ENCODE results near the gene NDUFS3.
"Not testable (repeated sequence)": the region's sequence is repeated elsewhere in the genome, so short reads cannot be mapped to it uniquely, and the experiment has no call there.

Gene NDUFS3

DNA sequence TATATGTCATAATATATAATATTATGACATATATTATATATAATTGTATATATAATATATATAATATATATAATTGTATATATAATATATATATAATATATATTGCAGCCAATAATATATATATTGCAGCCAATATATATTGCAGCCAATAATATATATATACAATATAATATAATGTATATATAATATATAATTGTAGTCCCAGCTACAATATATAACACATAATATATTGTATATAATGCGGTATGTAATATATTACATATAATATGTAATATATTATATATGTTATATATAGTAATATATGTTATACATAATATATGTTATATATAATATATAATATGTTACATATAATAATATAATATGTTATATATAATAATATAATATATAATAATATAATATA, 20.2 kb upstream of the NDUFS3 start:
- no peaks in the 10 kb centered on the region for H3K4me1 ChIP-seq (ENCODE audit: control insufficient read depth, insufficient read depth, low read length, poor library complexity, severe bottlenecking)
- H3K27me3 ChIP-seq (replicated peaks; ENCODE audit: control insufficient read depth, insufficient read depth, low read length, poor library complexity, severe bottlenecking), result no peaks in the 10 kb centered on the region
- no peak for DNase-seq
- no peaks in the 10 kb centered on the region for H3K36me3 ChIP-seq (ENCODE audit: control insufficient read depth, insufficient read depth, low read length)
- no peak overlapping the region for H3K27ac ChIP-seq (ENCODE audit: insufficient read depth, low read length, poor library complexity, severe bottlenecking)
- H3K4me3 ChIP-seq (ENCODE audit: insufficient read depth, low read depth, low read length, poor library complexity, severe bottlenecking), result no peak overlapping the region
- no peaks in the 10 kb centered on the region for H3K9me3 ChIP-seq (ENCODE audit: control insufficient read depth, low read length)

DNA sequence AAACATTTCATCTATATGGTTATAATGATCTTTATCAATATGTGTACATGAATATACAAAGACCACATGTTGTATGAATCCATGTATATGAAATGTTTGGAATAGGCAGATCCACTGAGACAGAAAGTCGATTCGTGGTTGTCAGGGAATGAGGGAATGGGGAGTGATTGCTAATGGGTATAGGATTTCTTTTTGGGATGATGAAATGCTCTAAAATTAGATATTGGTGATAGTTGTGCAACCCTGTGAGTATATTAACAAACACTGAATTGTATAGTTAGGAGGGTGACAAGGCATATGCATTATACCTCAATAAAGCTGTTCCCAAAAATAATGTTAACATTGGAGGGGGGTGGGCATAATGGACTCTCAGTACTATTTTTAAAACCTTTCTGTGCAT, 18.4 kb upstream of the NDUFS3 start:
- Histone ChIP-seq H3K27me3 (replicated peaks; ENCODE audit: control insufficient read depth, insufficient read depth, low read length, poor library complexity, severe bottlenecking) (no peaks in the 10 kb centered on the region), H3K4me3 (ENCODE audit: insufficient read depth, low read depth, low read length, poor library complexity, severe bottlenecking) (no peak overlapping the region), H3K4me1 (ENCODE audit: control insufficient read depth, insufficient read depth, low read length, poor library complexity, severe bottlenecking) (peaks cover 6% of the 10 kb centered on the region), H3K27ac (ENCODE audit: insufficient read depth, low read length, poor library complexity, severe bottlenecking) (no peak overlapping the region), H3K36me3 (ENCODE audit: control insufficient read depth, insufficient read depth, low read length) (no peaks in the 10 kb centered on the region), H3K9me3 (ENCODE audit: control insufficient read depth, low read length) (no peaks in the 10 kb centered on the region)
- no peak for DNase-seq

DNA sequence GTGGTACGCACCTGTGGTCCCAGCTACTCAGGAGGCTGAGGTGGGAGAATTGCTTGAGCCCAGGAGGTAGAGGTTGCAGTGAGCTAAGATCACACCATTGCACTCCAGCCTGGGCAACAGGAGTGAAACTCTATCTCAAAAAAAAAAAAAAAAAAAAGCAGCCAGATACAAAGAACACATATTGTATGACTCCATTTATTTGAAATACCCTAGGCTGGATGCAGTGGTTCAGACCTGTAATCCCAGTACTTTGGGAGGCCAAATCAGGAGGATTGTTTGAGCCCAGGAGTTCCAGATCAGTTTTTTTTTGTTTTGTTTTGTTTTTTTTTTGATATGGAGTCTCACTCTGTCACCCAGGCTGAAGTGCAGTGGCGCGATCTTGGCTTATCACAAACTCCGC, 16.5 kb upstream of the NDUFS3 start:
- not testable (repeated sequence) for H3K27me3 ChIP-seq (replicated peaks; ENCODE audit: control insufficient read depth, insufficient read depth, low read length, poor library complexity, severe bottlenecking); DNase-seq; H3K27ac ChIP-seq (ENCODE audit: insufficient read depth, low read length, poor library complexity, severe bottlenecking); H3K4me3 ChIP-seq (ENCODE audit: insufficient read depth, low read depth, low read length, poor library complexity, severe bottlenecking); H3K9me3 ChIP-seq (ENCODE audit: control insufficient read depth, low read length); H3K36me3 ChIP-seq (ENCODE audit: control insufficient read depth, insufficient read depth, low read length)
- peaks cover 16% of the 10 kb centered on the region for H3K4me1 ChIP-seq (ENCODE audit: control insufficient read depth, insufficient read depth, low read length, poor library complexity, severe bottlenecking)

DNA sequence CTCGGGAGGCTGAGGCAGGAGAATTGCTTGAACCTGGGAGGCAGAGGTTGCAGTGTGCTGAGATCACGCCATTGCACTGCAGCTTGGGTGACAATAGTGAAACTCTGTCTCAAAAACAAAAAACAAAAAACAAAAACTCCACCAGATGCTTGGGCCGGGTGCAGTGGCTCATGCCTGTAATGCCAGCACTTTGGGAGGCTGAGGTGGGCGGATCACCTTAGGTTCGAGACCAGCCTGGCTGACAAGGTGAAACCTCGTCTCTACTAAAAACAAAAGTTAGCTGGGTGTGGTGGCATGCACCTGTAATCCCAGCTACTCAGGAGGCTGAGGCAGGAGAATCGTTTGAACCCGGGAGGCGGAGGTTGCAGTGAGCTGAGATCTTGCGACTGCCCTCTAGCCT, 14.5 kb upstream of the NDUFS3 start:
- H3K27ac ChIP-seq (ENCODE audit: insufficient read depth, low read length, poor library complexity, severe bottlenecking); H3K4me3 ChIP-seq (ENCODE audit: insufficient read depth, low read depth, low read length, poor library complexity, severe bottlenecking): not testable (repeated sequence)

DNA sequence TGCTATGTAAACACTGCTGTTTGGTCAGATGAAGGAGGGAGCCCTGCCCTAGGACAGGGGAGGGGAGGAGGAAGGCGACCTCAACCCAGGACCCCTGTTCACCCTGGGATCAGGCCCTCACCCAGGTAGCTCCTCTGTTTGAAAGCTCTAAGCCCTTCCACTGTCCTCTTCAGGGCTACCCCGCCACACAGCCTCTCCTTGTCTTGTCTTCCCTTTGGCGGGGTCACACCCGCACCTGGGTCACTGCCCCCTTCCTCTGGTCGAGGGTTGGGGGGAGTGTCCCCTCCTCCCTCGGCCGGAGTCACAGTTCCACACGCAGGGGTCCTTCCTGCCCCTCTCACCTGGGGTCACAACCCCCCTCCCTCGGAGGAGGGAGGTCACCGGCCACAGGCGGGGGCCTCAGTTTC, 13.9 kb upstream of the NDUFS3 start:
- DNase-seq, result no peak
- Histone ChIP-seq H3K9me3 (ENCODE audit: control insufficient read depth, low read length) (no peaks in the 10 kb centered on the region), H3K27ac (ENCODE audit: insufficient read depth, low read length, poor library complexity, severe bottlenecking) (peak overlapping the region; percentile 72), H3K36me3 (ENCODE audit: control insufficient read depth, insufficient read depth, low read length) (peaks cover 2% of the 10 kb centered on the region), H3K27me3 (replicated peaks; ENCODE audit: control insufficient read depth, insufficient read depth, low read length, poor library complexity, severe bottlenecking) (no peaks in the 10 kb centered on the region), H3K4me3 (ENCODE audit: insufficient read depth, low read depth, low read length, poor library complexity, severe bottlenecking) (peak overlapping the region; percentile 92), H3K4me1 (ENCODE audit: control insufficient read depth, insufficient read depth, low read length, poor library complexity, severe bottlenecking) (peaks cover 16% of the 10 kb centered on the region)

More for the DNA sequence above, 14.5 kb upstream of the NDUFS3 start:
- not testable (repeated sequence) for H3K9me3 ChIP-seq (ENCODE audit: control insufficient read depth, low read length); H3K27me3 ChIP-seq (replicated peaks; ENCODE audit: control insufficient read depth, insufficient read depth, low read length, poor library complexity, severe bottlenecking); H3K36me3 ChIP-seq (ENCODE audit: control insufficient read depth, insufficient read depth, low read length); DNase-seq
- H3K4me1 ChIP-seq (ENCODE audit: control insufficient read depth, insufficient read depth, low read length, poor library complexity, severe bottlenecking), result peaks cover 16% of the 10 kb centered on the region

DNA sequence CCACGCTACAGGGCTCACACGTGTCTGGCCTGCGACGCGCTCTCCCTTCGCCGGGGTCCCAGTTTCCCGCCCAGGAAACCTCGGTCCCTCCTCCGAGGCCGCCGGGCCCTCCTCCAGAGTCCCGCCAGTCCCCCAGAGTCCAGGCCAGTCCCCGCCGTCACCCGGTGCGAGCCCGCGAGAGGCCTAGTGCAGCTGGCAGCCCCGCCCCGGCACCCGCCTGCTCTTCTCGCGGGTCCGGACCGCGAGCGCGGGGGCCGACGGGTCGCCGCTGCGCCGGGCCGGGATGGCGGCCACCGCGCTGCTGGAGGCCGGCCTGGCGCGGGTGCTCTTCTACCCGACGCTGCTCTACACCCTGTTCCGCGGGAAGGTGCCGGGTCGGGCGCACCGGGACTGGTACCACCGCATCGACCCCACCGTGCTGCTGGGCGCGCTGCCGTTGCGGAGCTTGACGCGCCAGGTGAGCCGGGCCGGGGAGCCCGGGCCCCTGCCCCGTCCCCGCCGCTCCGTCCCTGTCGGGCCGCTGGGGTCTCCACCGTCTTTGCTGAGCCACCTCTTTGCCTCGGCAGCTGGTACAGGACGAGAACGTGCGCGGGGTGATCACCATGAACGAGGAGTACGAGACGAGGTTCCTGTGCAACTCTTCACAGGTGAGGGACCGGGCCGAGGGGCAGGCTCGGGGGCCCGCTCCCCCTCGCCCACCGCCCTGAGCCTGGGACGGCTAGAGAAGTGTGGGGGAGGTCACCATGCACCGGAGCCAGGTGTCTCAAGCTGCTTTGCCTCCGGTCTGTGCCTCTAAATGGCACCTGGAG, 13.3 kb upstream of the NDUFS3 start, which contains the start of gene PTPMT1:
Gene PTPMT1, plus strand, starts transcription at position 260 of the 809 bp plus-strand sequence. Its CDS starts 24 bp downstream, at position 284.
- Histone ChIP-seq H3K4me3 (ENCODE audit: insufficient read depth, low read depth, low read length, poor library complexity, severe bottlenecking) (peak within 1 kb of the TSS; percentile 92), H3K9me3 (ENCODE audit: control insufficient read depth, low read length) (no peaks in the 10 kb centered on the region), H3K36me3 (ENCODE audit: control insufficient read depth, insufficient read depth, low read length) (peaks cover 6% of the 10 kb centered on the region), H3K27me3 (replicated peaks; ENCODE audit: control insufficient read depth, insufficient read depth, low read length, poor library complexity, severe bottlenecking) (no peaks in the 10 kb centered on the region), H3K4me1 (ENCODE audit: control insufficient read depth, insufficient read depth, low read length, poor library complexity, severe bottlenecking) (peaks cover 16% of the 10 kb centered on the region), H3K27ac (ENCODE audit: insufficient read depth, low read length, poor library complexity, severe bottlenecking) (peak within 1 kb of the TSS; percentile 72)
- peak; percentile 28 to 34 (median 31) for DNase-seq

DNA sequence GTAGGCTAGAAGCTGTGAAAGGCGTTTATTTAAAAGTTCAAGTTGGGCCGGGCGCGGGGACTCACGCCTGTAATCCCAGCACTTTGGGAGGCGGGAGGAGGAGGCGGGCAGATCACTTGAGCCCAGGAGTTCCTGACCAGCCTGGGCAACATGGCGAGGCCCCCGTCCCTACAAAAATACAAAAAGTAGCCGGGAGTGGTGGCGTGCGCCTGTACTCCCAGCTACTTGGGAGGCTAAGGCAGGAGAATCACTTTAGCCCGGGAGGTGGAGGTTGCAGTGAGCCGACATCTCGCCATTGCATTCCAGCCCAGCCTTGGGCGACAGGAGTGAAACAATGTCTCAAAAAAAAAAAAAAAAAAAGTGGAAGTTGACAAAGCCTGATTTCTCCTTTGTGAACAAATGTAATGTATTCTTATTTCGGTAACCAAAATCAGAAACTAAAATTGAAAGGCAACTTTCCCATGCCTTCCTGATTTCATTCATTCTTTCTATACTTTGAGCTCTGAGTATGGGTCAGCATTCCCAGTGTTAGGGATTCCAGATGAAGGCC, 12.7 kb upstream of the NDUFS3 start:
- H3K27ac ChIP-seq (ENCODE audit: insufficient read depth, low read length, poor library complexity, severe bottlenecking), result peak overlapping the region; percentile 72
- H3K9me3 ChIP-seq (ENCODE audit: control insufficient read depth, low read length), result no peaks in the 10 kb centered on the region
- H3K4me3 ChIP-seq (ENCODE audit: insufficient read depth, low read depth, low read length, poor library complexity, severe bottlenecking), result peak overlapping the region; percentile 92
- no peaks in the 10 kb centered on the region for H3K27me3 ChIP-seq (replicated peaks; ENCODE audit: control insufficient read depth, insufficient read depth, low read length, poor library complexity, severe bottlenecking)
- peaks cover 16% of the 10 kb centered on the region for H3K4me1 ChIP-seq (ENCODE audit: control insufficient read depth, insufficient read depth, low read length, poor library complexity, severe bottlenecking)
- peaks cover 10% of the 10 kb centered on the region for H3K36me3 ChIP-seq (ENCODE audit: control insufficient read depth, insufficient read depth, low read length)
- DNase-seq, result no peak

DNA sequence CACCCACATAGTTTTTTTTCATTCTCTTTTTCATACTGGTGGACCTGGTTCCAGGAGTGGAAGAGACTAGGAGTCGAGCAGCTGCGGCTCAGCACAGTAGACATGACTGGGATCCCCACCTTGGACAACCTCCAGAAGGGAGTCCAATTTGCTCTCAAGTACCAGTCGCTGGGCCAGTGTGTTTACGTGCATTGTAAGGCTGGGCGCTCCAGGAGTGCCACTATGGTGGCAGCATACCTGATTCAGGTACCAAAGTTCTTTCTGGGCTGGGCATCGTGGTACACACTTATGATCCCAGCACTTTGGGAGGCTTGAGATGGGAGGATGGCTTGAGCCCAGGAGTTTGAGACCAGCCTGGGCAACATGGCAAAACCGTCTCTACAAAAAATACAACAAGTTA, 9.2 kb upstream of the NDUFS3 start:
- Histone ChIP-seq H3K9me3 (ENCODE audit: control insufficient read depth, low read length) (no peaks in the 10 kb centered on the region), H3K4me1 (ENCODE audit: control insufficient read depth, insufficient read depth, low read length, poor library complexity, severe bottlenecking) (peaks cover 16% of the 10 kb centered on the region), H3K36me3 (ENCODE audit: control insufficient read depth, insufficient read depth, low read length) (peaks cover 36% of the 10 kb centered on the region), H3K4me3 (ENCODE audit: insufficient read depth, low read depth, low read length, poor library complexity, severe bottlenecking) (no peak overlapping the region), H3K27ac (ENCODE audit: insufficient read depth, low read length, poor library complexity, severe bottlenecking) (no peak overlapping the region), H3K27me3 (replicated peaks; ENCODE audit: control insufficient read depth, insufficient read depth, low read length, poor library complexity, severe bottlenecking) (no peaks in the 10 kb centered on the region)
- no peak for DNase-seq

DNA sequence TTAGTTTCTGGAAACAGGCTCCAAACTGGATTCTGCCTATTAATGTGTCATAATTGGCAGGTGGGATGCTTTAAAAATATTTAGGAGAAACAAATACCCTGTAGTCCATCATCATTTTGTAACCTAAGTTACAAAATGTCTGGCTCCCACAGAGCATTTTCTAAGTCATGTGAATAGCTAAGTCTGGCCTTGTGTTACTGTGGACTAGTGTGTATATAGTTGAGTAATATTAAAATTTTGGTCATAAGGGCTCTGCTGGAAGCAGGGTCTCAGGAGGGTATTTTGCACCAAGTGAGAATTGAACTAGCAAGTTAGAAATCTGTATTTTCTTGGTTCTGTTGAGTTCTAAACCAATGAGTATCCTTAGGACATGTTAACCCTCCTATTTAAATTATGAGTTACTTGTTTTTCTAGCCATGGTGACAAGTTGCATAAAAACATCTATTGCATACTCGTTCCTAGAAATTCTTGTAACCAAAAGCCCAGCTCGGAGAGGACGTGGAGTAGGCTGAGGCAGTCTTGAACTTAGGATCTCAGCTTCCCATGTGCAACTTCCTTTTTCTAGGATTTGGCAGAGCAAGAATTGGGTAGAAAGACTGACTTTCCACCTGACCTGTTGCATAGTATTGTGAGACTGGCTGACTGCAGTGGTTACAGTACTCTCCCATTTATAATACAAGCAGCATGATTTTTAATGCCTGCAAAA, 8.1 kb upstream of the NDUFS3 start:
- H3K27ac ChIP-seq (ENCODE audit: insufficient read depth, low read length, poor library complexity, severe bottlenecking), result no peak overlapping the region
- DNase-seq, result no peak
- peaks cover 42% of the 10 kb centered on the region for H3K36me3 ChIP-seq (ENCODE audit: control insufficient read depth, insufficient read depth, low read length)
- H3K4me3 ChIP-seq (ENCODE audit: insufficient read depth, low read depth, low read length, poor library complexity, severe bottlenecking), result no peak overlapping the region
- H3K9me3 ChIP-seq (ENCODE audit: control insufficient read depth, low read length), result no peaks in the 10 kb centered on the region
- H3K4me1 ChIP-seq (ENCODE audit: control insufficient read depth, insufficient read depth, low read length, poor library complexity, severe bottlenecking), result peaks cover 10% of the 10 kb centered on the region
- H3K27me3 ChIP-seq (replicated peaks; ENCODE audit: control insufficient read depth, insufficient read depth, low read length, poor library complexity, severe bottlenecking), result no peaks in the 10 kb centered on the region

DNA sequence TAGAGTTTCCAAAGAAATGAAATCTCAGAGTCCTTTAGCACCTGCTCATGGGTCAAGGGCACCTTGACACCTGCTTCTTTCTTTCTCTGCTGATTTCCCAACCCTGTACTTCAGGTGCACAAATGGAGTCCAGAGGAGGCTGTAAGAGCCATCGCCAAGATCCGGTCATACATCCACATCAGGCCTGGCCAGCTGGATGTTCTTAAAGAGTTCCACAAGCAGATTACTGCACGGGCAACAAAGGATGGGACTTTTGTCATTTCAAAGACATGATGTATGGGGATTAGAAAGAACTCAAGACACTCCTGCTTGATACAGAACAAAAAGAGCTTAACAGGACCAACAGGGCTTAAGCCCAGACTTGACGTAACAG, 7.5 kb upstream of the NDUFS3 start:
- DNase-seq, result no peak
- H3K9me3 ChIP-seq (ENCODE audit: control insufficient read depth, low read length), result no peaks in the 10 kb centered on the region
- no peaks in the 10 kb centered on the region for H3K27me3 ChIP-seq (replicated peaks; ENCODE audit: control insufficient read depth, insufficient read depth, low read length, poor library complexity, severe bottlenecking)
- H3K4me3 ChIP-seq (ENCODE audit: insufficient read depth, low read depth, low read length, poor library complexity, severe bottlenecking), result no peak overlapping the region
- peaks cover 42% of the 10 kb centered on the region for H3K36me3 ChIP-seq (ENCODE audit: control insufficient read depth, insufficient read depth, low read length)
- H3K4me1 ChIP-seq (ENCODE audit: control insufficient read depth, insufficient read depth, low read length, poor library complexity, severe bottlenecking), result peaks cover 5% of the 10 kb centered on the region
- no peak overlapping the region for H3K27ac ChIP-seq (ENCODE audit: insufficient read depth, low read length, poor library complexity, severe bottlenecking)
